ENCODE measurements around the gene UTP11. TPM values are rescaled to one million over a fixed set of nuclear protein-coding genes. Genes with fewer than 3 reads are reported as not detected.
"Not testable (repeated sequence)": the region's sequence is repeated elsewhere in the genome, so short reads cannot be mapped to it uniquely, and the experiment has no call there.

UTP11 gene
- total RNA-seq, 1 experiment from 2014 or later = 72.9 TPM

- no peak for DNase-seq (ENCODE audit: low read depth)
Observed at GRCh38 chr1:38027201-38028104, 14.9 kb downstream of the UTP11 start.

GRCh38 chr1:38028105-38028591, 15.6 kb downstream of the UTP11 start:
- peak; percentile 44 for DNase-seq (ENCODE audit: low read depth)

- DNase-seq (ENCODE audit: low read depth) = no peak
Observed at GRCh38 chr1:38028671-38029070, 16.1 kb downstream of the UTP11 start.

GRCh38 chr1:38029081-38029681, 16.6 kb downstream of the UTP11 start:
- no peak for DNase-seq (ENCODE audit: low read depth)

GRCh38 chr1:38029685-38030511, 17.4 kb downstream of the UTP11 start:
- peak; percentile 68 for DNase-seq (ENCODE audit: low read depth)

GRCh38 chr1:38030596-38031512, 18.3 kb downstream of the UTP11 start:
- DNase-seq (ENCODE audit: low read depth) = no peak

- no peak for DNase-seq (ENCODE audit: low read depth)
Observed at GRCh38 chr1:38031513-38031866, 19.0 kb downstream of the UTP11 start.

- DNase-seq (ENCODE audit: low read depth) = not testable (repeated sequence)
Observed at GRCh38 chr1:38032992-38033391, 20.5 kb downstream of the UTP11 start.

GRCh38 chr1:38034871-38035270, 22.3 kb downstream of the UTP11 start:
- DNase-seq (ENCODE audit: low read depth) = no peak

GRCh38 chr1:38037221-38037939, 24.8 kb downstream of the UTP11 start:
- DNase-seq (ENCODE audit: low read depth) = no peak

GRCh38 chr1:38038861-38039260, 26.3 kb downstream of the UTP11 start:
- peak; percentile 37 for DNase-seq (ENCODE audit: low read depth)

- no peak for DNase-seq (ENCODE audit: low read depth)
Observed at GRCh38 chr1:38039331-38040088, 27.0 kb downstream of the UTP11 start.

GRCh38 chr1:38041936-38042834, 29.7 kb downstream of the UTP11 start:
- DNase-seq (ENCODE audit: low read depth) = no peak

GRCh38 chr1:38043036-38043747, 30.7 kb downstream of the UTP11 start:
- no peak for DNase-seq (ENCODE audit: low read depth)

GRCh38 chr1:38044221-38045215, 32.0 kb downstream of the UTP11 start:
- DNase-seq (ENCODE audit: low read depth) = no peak
